ENCODE results near the gene SLC27A1.
"Not testable (repeated sequence)": the region's sequence is repeated elsewhere in the genome, so short reads cannot be mapped to it uniquely, and the experiment has no call there.

SLC27A1 gene

DNA sequence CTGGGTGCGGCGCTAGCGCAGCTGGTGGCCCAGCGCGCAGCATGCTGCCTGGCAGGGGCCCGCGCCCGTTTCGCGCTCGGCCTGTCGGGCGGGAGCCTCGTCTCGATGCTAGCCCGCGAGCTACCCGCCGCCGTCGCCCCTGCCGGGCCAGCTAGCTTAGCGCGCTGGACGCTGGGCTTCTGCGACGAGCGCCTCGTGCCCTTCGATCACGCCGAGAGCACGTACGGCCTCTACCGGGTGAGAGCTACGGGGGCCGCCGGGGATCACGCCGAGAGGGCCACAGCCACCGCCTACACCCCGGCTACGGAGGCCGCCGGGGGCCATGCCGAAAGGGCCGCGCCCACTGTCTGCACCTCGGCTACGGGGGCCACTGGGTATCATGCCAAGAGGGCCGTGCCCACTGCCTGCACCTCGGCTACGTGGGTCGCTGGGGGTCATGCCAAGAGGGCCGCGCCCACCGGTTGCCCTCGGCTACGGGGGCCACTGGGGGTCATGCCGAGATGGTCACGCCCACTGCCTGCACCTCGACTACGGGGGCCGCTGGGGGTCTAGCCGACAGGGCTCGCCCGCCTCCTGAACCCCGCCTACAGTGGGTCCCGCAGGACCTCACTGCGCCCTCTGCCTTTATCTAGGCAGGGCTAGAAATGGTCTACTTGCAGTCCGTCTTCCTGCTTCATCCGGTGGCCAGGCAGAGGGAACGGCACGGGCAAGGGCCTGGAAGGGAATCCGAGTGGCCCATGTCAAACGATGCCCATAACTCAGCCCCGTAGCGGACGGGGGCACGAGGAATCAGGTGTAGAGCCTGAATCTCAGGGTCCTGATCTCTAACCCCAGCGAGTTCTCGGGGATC lies 41.6 kb downstream of the SLC27A1 start:
- DNase-seq = peak; percentile 73 to 89

DNA sequence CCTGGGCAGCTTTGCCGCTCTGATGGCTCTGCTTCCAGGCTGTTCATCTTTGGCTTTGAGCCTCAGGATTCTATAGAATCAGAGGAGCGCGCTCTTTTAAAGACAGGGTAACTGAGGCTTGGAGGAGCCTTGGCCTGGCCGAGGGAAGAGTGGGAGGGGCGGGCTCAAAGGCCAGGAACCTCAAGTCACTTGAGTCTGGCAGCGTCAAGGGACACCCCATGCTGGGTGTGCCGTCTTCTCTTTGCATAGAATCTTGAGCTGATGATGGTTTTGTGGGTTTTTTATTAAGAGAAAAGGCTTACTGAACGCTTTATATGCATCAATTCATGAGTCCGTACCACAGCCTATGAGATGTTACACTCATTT lies 42.2 kb downstream of the SLC27A1 start:
- DNase-seq = no peak

- no peak for DNase-seq
These were observed 45.3 kb downstream of the SLC27A1 start for GRCh38 chr19:17515408-17516149.

DNA sequence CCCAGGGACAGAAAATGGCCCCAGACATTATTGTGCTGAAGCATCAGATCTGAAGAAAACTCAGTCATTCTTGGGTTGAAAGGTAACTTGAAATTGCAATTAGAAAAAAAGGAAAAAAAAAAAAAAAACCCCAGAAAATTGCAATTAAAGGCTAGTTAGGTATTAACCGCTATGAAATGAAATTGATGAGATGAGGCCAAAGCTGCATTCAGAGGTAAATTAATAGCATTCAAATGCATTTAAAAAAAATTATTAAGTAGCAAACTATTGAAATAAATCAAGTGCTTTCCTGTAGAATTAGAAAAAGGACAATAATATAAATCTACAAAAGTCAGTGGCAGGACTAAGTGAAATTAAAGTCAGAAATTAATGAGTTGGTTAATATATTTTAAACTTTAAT lies 47.6 kb downstream of the SLC27A1 start:
- DNase-seq = no peak

- DNase-seq = not testable (repeated sequence)
These were observed 48.3 kb downstream of the SLC27A1 start for GRCh38 chr19:17518654-17519053.

DNA sequence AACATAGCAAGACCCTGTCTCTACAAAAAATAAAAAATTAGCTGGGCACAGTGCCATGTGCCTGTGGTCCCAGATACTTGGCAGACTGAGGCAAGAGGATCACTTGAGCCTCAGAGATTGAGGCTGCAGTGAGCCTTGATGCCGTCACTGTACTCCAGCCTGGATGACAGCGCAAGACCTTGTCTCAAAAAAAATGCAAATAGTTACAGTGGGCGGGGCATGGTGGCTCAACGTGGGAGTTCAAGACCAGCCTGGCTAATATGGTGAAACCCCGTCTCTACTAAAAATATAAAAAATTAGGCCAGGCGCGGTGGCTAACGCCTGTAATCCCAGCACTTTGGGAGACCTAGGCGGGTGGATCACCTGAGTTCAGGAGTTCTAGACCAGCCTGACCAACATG lies 49.6 kb downstream of the SLC27A1 start:
- DNase-seq = no peak

DNA sequence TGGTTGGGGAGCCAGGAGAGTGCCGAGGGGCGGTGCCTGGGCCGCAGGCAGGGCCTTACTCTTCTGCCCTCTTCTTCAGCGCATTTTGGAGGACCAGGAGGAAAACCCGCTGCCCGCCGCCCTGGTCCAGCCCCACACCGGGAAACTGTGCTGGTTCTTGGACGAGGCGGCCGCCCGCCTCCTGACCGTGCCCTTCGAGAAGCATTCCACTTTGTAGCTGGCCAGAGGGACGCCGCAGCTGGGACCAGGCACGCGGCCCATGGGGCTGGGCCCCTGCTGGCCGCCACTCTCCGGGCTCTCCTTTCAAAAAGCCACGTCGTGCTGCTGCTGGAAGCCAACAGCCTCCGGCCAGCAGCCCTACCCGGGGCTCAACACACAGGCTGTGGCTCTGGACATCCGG lies 50.5 kb downstream of the SLC27A1 start:
- DNase-seq = no peak

DNA sequence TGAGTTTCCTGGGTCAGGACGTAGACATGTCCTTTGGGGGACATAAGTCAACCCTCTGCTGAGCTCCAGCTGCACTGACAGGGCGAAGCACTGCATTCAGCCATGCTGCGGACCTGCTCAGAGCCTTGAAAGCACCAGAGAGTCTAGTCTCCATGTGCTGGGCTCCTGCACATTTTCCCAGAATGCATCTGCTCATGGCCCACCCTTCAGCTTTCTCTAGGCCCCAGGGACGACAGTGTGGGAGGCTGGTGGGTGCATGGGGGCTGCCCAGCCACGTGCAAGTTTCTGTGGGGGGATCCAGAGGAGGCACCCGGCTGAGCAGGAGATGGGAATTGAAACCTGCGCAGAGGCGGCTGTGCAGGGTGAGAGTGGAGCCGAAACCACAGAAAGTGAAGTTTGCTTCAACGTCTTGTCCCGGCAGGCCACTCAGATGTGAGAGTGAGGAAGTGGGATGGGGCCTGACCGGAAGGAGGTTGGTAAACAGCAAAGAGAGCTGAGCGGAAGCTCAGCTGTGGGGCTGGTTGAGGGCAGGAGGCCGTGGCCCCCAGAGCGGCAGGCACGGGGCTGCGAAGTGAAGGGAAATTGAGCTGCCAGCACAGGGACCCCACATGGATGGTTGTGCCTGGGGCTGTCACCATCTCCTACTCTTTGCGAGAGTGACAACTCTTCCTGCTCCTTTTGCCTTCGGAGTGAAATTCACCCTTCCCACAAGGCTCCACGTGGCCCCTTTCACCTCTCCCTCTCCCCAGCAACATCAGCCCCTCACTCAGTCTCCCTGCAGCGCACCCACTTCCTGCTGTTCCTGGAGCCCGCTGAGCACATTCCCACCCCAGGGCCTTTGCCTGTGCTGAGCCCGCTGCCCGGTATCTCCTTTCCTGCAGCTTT lies 52.9 kb downstream of the SLC27A1 start:
- peak in 1 of 2 donors; percentile 28 for DNase-seq

GRCh38 chr19:17524651-17525050 lies 54.3 kb downstream of the SLC27A1 start:
- no peak for DNase-seq

GRCh38 chr19:17525141-17525540 lies 54.8 kb downstream of the SLC27A1 start:
- DNase-seq = no peak

GRCh38 chr19:17526922-17527321 lies 56.6 kb downstream of the SLC27A1 start:
- DNase-seq = no peak

DNA sequence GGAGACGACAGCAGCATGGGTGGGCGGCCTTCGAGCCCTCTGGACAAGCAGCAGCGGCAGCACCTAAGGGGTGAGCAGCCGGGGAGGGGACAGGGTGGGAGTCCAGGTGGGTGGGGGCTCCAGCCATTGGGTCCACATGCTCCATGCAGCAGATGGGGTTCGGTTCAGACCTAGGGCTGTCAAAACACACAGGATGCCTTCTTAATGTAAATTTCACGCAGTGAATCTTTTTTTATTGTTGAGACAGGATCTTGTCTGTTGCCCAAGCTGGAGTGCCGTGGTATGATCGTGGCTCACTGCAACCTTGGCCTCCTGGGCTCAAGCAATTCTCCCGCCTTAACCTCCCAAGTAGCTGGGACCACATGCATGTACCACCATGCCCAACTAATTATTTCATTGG lies 57.0 kb downstream of the SLC27A1 start:
- no peak for DNase-seq

GRCh38 chr19:17528610-17529009 lies 58.3 kb downstream of the SLC27A1 start:
- DNase-seq = no peak

DNA sequence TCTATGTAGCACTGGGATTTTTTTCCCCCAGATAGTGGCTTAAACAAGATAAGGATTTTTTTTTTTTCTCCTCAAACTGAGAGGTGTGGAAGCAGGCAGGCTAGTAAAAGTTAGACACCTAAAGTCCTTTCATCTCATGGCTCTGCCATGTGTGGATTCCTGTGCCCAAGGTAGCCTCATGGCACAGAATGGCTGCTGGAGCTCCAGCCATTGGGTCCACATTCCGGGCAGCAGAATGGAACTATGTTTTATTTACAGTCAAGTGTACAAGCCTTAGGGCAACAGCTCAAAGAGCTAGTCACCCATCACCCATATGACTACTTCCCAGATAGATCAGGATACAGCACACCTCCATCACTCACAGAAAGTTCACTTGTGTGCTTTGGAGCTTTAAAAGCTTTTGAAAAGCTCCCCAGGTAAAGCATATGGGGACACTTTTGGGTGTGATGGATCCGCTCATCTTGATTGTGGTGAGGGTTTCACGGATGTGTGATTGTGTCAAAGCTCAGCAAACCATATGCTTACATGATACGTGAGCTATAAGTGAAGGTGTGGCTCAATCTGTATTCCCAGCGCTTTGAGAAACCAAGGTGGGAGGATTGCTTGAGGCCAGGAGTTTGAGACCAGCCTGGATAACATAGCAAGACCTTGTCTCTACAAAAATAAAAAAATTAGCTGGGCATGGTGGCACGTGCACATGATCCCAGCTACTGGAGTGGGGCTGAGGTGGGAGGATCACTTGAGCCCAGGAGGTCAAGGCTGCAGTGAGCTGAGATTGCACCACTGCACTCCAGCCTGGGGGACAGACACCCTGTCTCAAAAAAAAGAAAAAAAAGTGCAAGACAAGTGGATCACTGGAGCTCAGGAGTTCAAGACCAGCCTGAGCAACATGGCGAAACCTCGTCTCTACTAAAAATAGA lies 59.2 kb downstream of the SLC27A1 start:
- no peak for DNase-seq

GRCh38 chr19:17530586-17530985 lies 60.3 kb downstream of the SLC27A1 start:
- no peak for DNase-seq

DNA sequence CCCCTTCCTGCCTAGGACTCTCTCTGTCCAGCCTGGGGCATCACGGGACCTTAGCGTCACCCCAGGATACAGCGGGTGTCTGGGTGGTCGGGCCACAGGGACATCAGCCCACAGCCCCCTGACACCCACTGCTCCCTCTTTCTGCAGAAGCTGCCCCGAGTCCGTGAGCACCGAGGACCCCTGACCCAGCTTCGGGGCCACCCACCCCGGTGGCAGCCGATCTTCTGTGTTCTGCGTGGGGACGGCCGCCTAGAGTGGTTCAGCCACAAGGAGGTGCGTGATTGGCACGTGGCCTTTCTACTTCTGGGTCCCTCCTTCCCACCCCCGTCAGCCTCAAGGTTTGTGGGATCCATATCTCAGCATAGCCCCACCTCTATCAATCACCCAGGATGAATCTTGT lies 61.8 kb downstream of the SLC27A1 start:
- no peak for DNase-seq

DNA sequence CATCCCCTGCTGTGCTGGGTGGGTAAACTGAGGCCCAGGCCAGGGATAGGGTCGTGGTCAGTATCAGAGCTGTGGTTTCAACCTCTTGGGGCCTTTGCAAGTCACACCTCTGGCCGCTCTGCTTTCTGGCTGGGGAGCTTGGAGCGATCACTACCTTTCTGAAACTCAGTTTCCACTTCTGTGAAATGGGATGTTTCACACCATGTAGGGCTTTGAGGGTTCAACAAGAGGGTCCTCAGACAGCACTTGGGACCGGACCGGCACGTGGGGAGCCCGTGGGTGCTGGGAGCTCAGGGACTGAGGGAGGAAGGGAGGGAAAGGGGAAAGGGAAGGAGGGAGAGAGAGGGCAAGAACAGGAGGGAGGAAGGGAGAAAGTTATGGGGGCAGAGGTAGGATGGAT lies 62.2 kb downstream of the SLC27A1 start:
- DNase-seq = no peak

- DNase-seq = no peak
These were observed 64.4 kb downstream of the SLC27A1 start for GRCh38 chr19:17534767-17535166.

DNA sequence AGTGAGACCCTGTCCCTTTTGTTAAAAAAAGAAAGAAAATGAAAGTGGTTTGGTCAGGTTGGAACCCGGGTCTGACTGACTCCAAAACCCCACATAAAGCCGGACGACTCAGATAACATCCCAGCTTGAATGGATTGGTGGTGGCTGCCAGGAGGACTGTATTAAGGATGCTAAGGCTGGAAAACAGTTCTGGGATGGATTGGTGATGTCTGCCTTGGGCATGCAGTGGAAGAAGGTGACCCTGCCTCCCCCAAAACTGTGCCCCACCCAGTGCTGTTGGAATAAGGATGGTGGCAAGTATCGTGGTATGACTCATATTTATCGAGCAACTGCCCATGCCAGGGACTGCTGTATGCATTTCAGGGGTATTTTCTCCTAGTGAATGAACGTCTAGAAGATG lies 66.6 kb downstream of the SLC27A1 start:
- DNase-seq = no peak

DNA sequence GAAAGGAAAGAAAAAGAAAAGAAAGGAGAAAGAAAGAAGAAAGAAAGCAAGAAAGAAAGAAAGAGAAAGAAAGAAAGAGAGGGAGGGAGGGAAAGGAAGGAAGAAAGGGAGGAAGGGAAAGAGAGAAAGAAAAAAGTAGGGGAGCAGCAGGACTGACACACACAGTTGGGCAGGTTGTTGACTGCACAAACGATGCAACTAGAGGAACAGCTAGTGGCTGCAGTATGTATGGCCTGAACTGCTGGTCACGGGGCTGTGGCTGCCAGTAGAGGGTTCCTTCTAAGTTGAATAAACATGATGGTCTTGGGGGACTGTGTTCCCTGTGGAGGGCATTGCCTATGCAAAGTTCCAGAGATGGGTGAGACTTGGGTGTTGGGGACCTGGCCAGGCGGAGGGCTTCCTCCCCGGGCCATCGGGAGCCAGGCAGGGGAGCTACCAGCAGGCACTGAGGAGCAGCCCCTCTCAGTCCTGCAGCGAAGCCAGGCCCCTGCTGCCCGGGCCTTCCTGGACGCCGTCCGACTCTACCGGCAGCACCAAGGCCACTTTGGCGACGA lies 68.4 kb downstream of the SLC27A1 start:
- DNase-seq = no peak

GRCh38 chr19:17539238-17540117 lies 69.2 kb downstream of the SLC27A1 start:
- DNase-seq = peak; percentile 56 to 63

All from hippocampal formation (tissue), 2 donors.